ENCODE data around the gene ELFN2. TPM values are rescaled to one million over a fixed set of nuclear protein-coding genes. Genes with fewer than 3 reads are reported as not detected.
"Not testable (repeated sequence)": the region's sequence is repeated elsewhere in the genome, so short reads cannot be mapped to it uniquely, and the experiment has no call there.

ELFN2 gene
- polyA plus RNA-seq, 3 donors from 2014 or later: 0.04 TPM; not detected in 2

DNA sequence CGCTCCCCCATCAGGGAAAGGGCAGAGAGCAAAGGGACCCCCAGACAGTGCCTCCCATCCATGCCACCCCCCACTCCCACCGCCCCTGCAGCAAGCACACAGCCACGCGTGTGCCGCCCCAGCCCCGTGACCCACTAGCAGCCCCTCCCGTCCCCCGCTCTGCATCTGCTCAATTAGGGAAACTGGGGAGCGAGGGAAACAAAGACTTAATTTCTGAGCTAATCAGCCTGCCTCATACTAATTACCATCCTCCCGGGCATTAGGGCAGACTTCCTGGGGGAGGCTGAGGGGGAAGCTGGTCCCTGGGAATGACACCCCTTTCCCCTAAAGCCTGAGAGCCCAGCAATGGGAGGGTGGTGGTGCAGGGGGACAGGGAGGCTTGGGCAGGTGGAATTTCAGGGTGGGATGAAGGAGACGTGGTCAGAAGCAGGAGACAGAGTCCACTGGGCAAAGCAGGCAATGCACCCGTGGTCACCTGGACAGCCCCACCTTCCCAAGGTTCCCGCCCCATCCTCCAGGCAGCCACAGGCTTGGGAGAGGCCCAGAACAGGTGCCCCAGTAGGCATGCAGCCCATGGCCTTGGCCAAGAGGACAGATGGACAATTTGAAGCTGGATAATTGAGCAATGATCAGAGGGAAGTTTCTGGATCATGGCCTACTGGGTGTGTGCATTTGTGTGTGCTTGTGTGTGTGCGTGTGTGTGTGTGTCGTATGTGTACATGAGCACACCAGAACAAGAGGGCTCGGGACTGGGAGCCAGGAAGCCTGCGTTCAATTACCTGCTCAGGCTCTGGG lies 20.6 kb downstream of the ELFN2 start:
- no peak overlapping the region for H3K4me3 Mint-ChIP-seq
- H3K9me3 Mint-ChIP-seq: peaks cover 0 to 3% (median 0%) of the 10 kb centered on the region in 6 donors
- no peaks in the 10 kb centered on the region for H3K4me1 Mint-ChIP-seq
- no peak for DNase-seq
- H3K27ac Mint-ChIP-seq: no peak overlapping the region
- peaks cover 0 to 4% (median 0%) of the 10 kb centered on the region in 3 donors for H3K27me3 Mint-ChIP-seq (ENCODE audit: low read depth in 3 of 3)
- H3K36me3 Mint-ChIP-seq: no peaks in the 10 kb centered on the region

DNA sequence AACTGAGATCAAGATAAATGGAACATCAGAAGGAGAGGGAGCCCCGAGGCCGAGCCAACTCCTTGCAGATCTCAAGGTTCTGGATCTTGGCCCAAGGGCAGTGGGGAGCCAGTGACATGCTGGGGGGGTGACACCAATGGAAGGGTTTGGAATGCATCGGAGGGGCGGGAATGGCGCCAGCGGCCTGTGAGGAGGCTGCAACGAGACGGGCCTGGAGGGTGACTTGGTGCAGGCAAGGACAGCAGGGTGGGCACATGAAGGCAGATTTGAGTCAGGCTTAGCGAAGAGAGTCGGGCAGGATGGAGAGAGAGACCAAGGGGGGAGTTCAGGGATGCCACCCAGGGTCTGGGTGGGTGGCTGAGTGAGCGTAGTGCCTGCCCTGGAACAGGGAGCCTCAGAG lies 23.2 kb downstream of the ELFN2 start:
- H3K27ac Mint-ChIP-seq: no peak overlapping the region
- no peaks in the 10 kb centered on the region for H3K4me1 Mint-ChIP-seq
- H3K27me3 Mint-ChIP-seq (ENCODE audit: low read depth in 3 of 3): peaks cover 0 to 4% (median 0%) of the 10 kb centered on the region in 3 donors
- H3K36me3 Mint-ChIP-seq: no peaks in the 10 kb centered on the region
- DNase-seq: no peak
- H3K9me3 Mint-ChIP-seq: peaks cover 0 to 3% (median 0%) of the 10 kb centered on the region in 6 donors
- no peak overlapping the region for H3K4me3 Mint-ChIP-seq

GRCh38 chr22:37403267-37403960 lies 23.9 kb downstream of the ELFN2 start:
- H3K27me3 Mint-ChIP-seq (ENCODE audit: low read depth in 3 of 3): peaks cover 0 to 8% (median 1%) of the 10 kb centered on the region in 3 donors
- no peak overlapping the region for H3K4me3 Mint-ChIP-seq
- no peaks in the 10 kb centered on the region for H3K36me3 Mint-ChIP-seq
- H3K4me1 Mint-ChIP-seq: no peaks in the 10 kb centered on the region
- H3K9me3 Mint-ChIP-seq: peaks cover 0 to 3% (median 0%) of the 10 kb centered on the region in 6 donors
- no peak overlapping the region for H3K27ac Mint-ChIP-seq
- DNase-seq: no peak

DNA sequence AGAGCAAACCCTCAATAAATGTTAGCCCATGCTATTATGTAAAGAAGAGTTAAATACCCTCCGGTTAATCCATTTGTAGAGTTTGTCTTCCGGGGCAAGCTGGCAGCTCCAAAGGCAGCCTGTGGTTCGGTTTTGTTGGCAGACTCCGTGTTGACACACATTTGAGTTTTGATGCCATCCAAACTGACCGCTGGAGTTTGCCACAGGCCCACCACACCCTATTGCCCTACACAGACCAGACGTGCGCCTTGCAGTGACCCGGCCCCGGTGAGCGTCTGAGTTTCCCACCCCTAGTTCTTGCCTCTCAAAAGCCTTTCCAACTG lies 25.1 kb downstream of the ELFN2 start:
- no peaks in the 10 kb centered on the region for H3K36me3 Mint-ChIP-seq
- DNase-seq: no peak
- no peak overlapping the region for H3K27ac Mint-ChIP-seq
- peaks cover 0 to 3% (median 0%) of the 10 kb centered on the region in 6 donors for H3K9me3 Mint-ChIP-seq
- no peaks in the 10 kb centered on the region for H3K4me1 Mint-ChIP-seq
- no peak overlapping the region for H3K4me3 Mint-ChIP-seq
- H3K27me3 Mint-ChIP-seq (ENCODE audit: low read depth in 3 of 3): peaks cover 0 to 7% (median 1%) of the 10 kb centered on the region in 3 donors

DNA sequence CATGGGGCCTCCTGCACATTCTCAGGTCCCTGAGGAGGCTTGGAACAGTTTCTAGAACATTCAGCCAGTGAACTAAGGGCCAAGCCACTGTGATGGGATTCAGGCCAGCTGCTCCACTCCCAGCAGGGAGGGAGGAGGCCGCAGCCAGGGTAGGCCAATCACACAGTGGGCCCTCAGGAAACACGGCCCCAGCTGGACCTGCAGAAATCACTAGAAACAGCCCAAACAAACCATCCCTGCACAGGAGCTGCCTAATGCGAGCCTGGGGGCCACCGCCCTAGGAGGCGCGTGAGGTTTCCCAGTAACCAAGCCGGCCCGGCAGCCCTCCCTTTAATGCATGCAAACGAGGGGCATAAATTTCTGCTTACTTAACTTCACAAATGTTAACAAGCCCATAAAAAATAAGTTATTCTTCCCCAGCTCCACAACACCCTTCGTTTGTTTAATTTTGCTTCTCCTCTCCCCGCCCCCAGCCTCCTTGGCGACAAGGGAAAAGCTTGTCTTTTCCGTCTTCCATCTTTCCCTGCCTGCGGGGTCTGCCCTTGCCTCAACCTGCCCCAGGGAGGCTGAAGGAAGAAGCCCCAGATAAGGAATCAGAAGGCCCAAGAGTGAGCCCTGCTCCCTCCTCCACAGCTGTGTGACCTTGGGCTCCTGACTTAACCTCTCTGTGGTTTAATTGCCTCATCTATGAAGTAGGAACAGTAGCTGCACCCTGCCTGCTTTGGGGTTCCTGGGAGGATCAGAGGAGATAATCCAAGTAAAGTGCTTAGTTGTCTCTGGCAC lies 25.7 kb downstream of the ELFN2 start:
- DNase-seq: no peak
- peaks cover 0 to 3% (median 0%) of the 10 kb centered on the region in 6 donors for H3K9me3 Mint-ChIP-seq
- H3K4me3 Mint-ChIP-seq: no peak overlapping the region
- no peak overlapping the region for H3K27ac Mint-ChIP-seq
- H3K36me3 Mint-ChIP-seq: no peaks in the 10 kb centered on the region
- no peaks in the 10 kb centered on the region for H3K4me1 Mint-ChIP-seq
- H3K27me3 Mint-ChIP-seq (ENCODE audit: low read depth in 3 of 3): peaks cover 0 to 7% (median 1%) of the 10 kb centered on the region in 3 donors

GRCh38 chr22:37400719-37401118 lies 26.6 kb downstream of the ELFN2 start:
- H3K4me3 Mint-ChIP-seq: no peak overlapping the region
- H3K36me3 Mint-ChIP-seq: no peaks in the 10 kb centered on the region
- peaks cover 0 to 3% (median 0%) of the 10 kb centered on the region in 6 donors for H3K9me3 Mint-ChIP-seq
- H3K27me3 Mint-ChIP-seq (ENCODE audit: low read depth in 3 of 3): peaks cover 0 to 7% (median 1%) of the 10 kb centered on the region in 3 donors
- H3K4me1 Mint-ChIP-seq: no peaks in the 10 kb centered on the region
- no peak for DNase-seq
- no peak overlapping the region for H3K27ac Mint-ChIP-seq

DNA sequence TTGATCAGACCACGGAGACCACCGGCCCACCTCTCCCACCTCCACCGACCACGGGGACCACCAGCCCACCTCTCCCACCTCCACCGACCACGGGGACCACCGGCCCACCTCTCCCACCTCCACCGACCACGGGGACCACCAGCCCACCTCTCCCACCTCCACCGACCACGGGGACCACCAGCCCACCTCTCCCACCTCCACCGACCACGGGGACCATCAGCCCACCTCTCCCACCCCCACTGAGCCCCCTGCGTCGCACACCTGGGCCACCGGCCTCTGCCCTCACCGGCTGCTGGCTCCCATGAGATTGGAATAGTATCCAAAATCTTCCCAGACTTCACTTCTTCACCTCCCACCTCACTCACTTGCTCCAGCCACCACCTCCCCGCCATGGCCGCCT lies 27.8 kb downstream of the ELFN2 start:
- H3K36me3 Mint-ChIP-seq; H3K9me3 Mint-ChIP-seq; H3K27ac Mint-ChIP-seq; H3K4me1 Mint-ChIP-seq; H3K27me3 Mint-ChIP-seq (ENCODE audit: low read depth in 3 of 3); DNase-seq; H3K4me3 Mint-ChIP-seq: not testable (repeated sequence)

GRCh38 chr22:37397226-37397625 lies 30.1 kb downstream of the ELFN2 start:
- H3K27me3 Mint-ChIP-seq (ENCODE audit: low read depth in 3 of 3): peaks cover 0 to 7% (median 1%) of the 10 kb centered on the region in 3 donors
- no peak overlapping the region for H3K4me3 Mint-ChIP-seq
- no peak overlapping the region for H3K27ac Mint-ChIP-seq

GRCh38 chr22:37396488-37397084 lies 30.7 kb downstream of the ELFN2 start:
- H3K4me3 Mint-ChIP-seq: no peak overlapping the region
- H3K4me1 Mint-ChIP-seq: no peaks in the 10 kb centered on the region
- H3K27me3 Mint-ChIP-seq (ENCODE audit: low read depth in 3 of 3): peaks cover 0 to 9% (median 1%) of the 10 kb centered on the region in 3 donors
- H3K36me3 Mint-ChIP-seq: no peaks in the 10 kb centered on the region
- no peaks in the 10 kb centered on the region for H3K9me3 Mint-ChIP-seq
- DNase-seq: no peak
- H3K27ac Mint-ChIP-seq: no peak overlapping the region

More at GRCh38 chr22:37397226-37397625, 30.1 kb downstream of the ELFN2 start:
- Mint-ChIP-seq H3K4me1 (no peaks in the 10 kb centered on the region), H3K9me3 (no peaks in the 10 kb centered on the region), H3K36me3 (no peaks in the 10 kb centered on the region)
- DNase-seq: no peak

DNA sequence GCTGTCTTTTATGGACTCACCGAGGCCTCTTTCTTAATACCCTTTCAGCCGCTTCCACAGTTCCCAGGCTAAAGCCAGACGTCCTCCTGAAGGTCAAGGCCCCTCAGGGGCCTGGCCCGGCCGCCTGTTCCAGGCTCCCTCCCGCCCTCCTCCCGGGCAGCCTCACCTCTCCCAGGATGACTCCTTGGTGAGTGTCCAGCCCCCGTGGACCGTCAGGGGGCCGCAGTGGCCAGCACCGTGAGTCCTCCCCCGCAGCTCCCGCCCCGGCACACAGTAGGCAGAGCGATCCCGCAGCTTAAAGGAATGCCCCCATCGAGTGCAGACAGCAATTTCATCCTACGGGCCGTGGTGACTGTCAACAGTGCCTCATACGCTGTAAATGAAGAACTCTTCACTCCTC lies 32.9 kb downstream of the ELFN2 start:
- no peak overlapping the region for H3K4me3 Mint-ChIP-seq
- no peaks in the 10 kb centered on the region for H3K9me3 Mint-ChIP-seq
- no peaks in the 10 kb centered on the region for H3K36me3 Mint-ChIP-seq
- no peaks in the 10 kb centered on the region for H3K4me1 Mint-ChIP-seq
- no peak overlapping the region for H3K27ac Mint-ChIP-seq
- H3K27me3 Mint-ChIP-seq (ENCODE audit: low read depth in 3 of 3): peaks cover 0 to 9% (median 1%) of the 10 kb centered on the region in 3 donors
- DNase-seq: no peak

GRCh38 chr22:37393746-37394145 lies 33.5 kb downstream of the ELFN2 start:
- no peak for DNase-seq
- Mint-ChIP-seq H3K9me3 (no peaks in the 10 kb centered on the region), H3K36me3 (no peaks in the 10 kb centered on the region), H3K4me3 (no peak overlapping the region), H3K27me3 (ENCODE audit: low read depth in 3 of 3) (peaks cover 0 to 5% (median 1%) of the 10 kb centered on the region in 3 donors), H3K27ac (no peak overlapping the region), H3K4me1 (no peaks in the 10 kb centered on the region)

DNA sequence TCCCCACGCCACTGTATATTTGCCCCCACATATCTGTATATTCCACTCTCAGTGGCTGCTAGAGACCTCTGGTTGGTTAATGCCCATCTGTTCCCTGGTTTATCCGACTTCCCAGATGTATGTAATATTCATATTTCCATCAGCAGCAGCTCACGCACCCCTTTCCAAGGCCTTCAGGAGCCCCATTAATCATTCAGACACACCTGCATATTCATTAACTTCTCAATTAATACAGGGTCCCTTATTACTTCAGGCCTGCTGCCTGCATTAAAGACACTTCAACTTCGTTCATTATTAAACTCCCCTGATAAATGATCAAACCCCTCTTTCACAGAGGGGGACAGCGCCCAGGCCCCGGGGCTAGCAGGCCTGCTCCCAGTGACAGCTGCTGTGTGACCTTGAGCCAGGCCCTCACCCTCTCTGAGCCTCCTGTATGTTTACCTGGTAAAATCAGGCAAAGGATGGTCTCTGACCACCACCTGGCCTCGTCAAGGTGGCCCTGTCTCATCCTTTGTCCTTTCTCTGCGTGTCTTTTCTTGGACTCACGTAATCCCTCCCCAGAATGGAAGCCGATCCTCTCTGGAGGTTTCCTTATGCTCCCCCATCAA lies 34.5 kb downstream of the ELFN2 start:
- Mint-ChIP-seq H3K27ac (peak overlapping the region in 1 of 6 donors; percentile 47), H3K4me3 (no peak overlapping the region), H3K4me1 (no peaks in the 10 kb centered on the region), H3K36me3 (no peaks in the 10 kb centered on the region), H3K27me3 (ENCODE audit: low read depth in 3 of 3) (peaks cover 0 to 2% (median 0%) of the 10 kb centered on the region in 3 donors), H3K9me3 (no peaks in the 10 kb centered on the region)
- no peak for DNase-seq

DNA sequence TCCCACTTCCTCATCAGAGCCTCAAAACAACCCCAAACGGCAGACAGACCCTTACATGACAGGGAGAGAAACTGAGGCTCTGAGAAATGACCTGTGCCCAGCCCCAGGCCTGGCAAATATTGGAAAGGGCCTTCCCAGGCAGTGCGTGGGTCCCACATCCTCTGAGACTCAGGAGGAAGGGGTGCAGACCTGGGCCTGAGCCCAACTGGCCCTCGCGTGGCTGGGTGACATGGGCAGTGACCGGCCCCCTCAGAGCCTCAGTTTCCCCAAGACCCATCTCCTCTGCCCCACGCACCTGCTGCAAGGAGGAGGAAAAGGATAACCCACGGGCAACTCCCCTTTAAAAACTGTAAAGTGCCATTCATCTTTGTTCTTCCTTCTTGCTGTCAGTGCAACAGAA lies 35.6 kb downstream of the ELFN2 start:
- Mint-ChIP-seq H3K36me3 (no peaks in the 10 kb centered on the region), H3K27ac (no peak overlapping the region), H3K9me3 (no peaks in the 10 kb centered on the region), H3K4me3 (no peak overlapping the region), H3K27me3 (ENCODE audit: low read depth in 3 of 3) (peaks cover 2% of the 10 kb centered on the region in 3 donors), H3K4me1 (no peaks in the 10 kb centered on the region)
- DNase-seq: no peak
